SJCRH30 (cell line): ENCODE results near the gene ALDH3B1. TPM values are rescaled to one million over a fixed set of nuclear protein-coding genes. Genes with fewer than 3 reads are reported as not detected.
"Not testable (repeated sequence)": the region's sequence is repeated elsewhere in the genome, so short reads cannot be mapped to it uniquely, and the experiment has no call there.

Experiments used
- DNase-seq, 2 experiments: peaks; one replicate each; pipeline ENCODE4 v3.0.0-alpha.2; 2015 to 2020
- H3K27ac ChIP-seq: fragments of 250-450 bp; sonication (Bioruptor Pico); 2 replicates; pipeline ENCODE4 v1.5.1; 2020; ENCODE audit warnings: mild to moderate bottlenecking, moderate library complexity
- H3K27me3 ChIP-seq: fragments of 250-450 bp; sonication (Bioruptor Pico); 2 replicates; pipeline ENCODE4 v1.5.1; 2020; ENCODE audit warnings: mild to moderate bottlenecking, moderate library complexity
- H3K36me3 ChIP-seq: fragments of 250-450 bp; sonication (Bioruptor Pico); 2 replicates; pipeline ENCODE4 v1.5.1; 2020; ENCODE audit warnings: mild to moderate bottlenecking, moderate library complexity
- H3K4me1 ChIP-seq: fragments of 250-450 bp; sonication (Bioruptor Pico); 2 replicates; pipeline ENCODE4 v1.5.1; 2020; ENCODE audit warnings: mild to moderate bottlenecking, moderate library complexity
- H3K4me3 ChIP-seq: fragments of 250-450 bp; sonication (Bioruptor Pico); 2 replicates; pipeline ENCODE4 v1.5.1; 2020; ENCODE audit warnings: mild to moderate bottlenecking, moderate library complexity
- H3K9me3 ChIP-seq: fragments of 250-450 bp; sonication (Bioruptor Pico); replicated peaks from 2 replicates; pipeline ENCODE4 v1.5.1; 2020; ENCODE audit warnings: mild to moderate bottlenecking, moderate library complexity
- total RNA-seq: library from RNA; depleted of rRNA; stranded (reverse); fragments of >200 nt; shearing (Covaris generic); gene quantifications from 2 replicates; pipeline ENCODE4 v1.2.3, GENCODE V29; 2014

Gene ALDH3B1
- total RNA-seq, 1 experiment from 2014 or later = 0.51 TPM

- not testable (repeated sequence) for H3K9me3 ChIP-seq, H3K27ac ChIP-seq, H3K4me1 ChIP-seq, H3K36me3 ChIP-seq, H3K27me3 ChIP-seq, H3K4me3 ChIP-seq, DNase-seq
Measured at GRCh38 chr11:67994387-67994786, 15.7 kb upstream of the ALDH3B1 start.

- H3K27me3 ChIP-seq, H3K36me3 ChIP-seq, H3K9me3 ChIP-seq, H3K4me1 ChIP-seq, H3K27ac ChIP-seq, H3K4me3 ChIP-seq, DNase-seq: not testable (repeated sequence)
Measured at GRCh38 chr11:67995129-67995528, 15.0 kb upstream of the ALDH3B1 start.

GRCh38 chr11:67995579-67995978, 14.5 kb upstream of the ALDH3B1 start:
- not testable (repeated sequence) for H3K9me3 ChIP-seq, H3K4me3 ChIP-seq, H3K36me3 ChIP-seq, H3K27ac ChIP-seq, DNase-seq, H3K4me1 ChIP-seq, H3K27me3 ChIP-seq

- no peaks in the 10 kb centered on the region for H3K9me3 ChIP-seq
- H3K4me1 ChIP-seq = no peaks in the 10 kb centered on the region
- no peak overlapping the region for H3K27ac ChIP-seq
- no peak overlapping the region for H3K4me3 ChIP-seq
- no peaks in the 10 kb centered on the region for H3K36me3 ChIP-seq
- H3K27me3 ChIP-seq = no peaks in the 10 kb centered on the region
- no peak for DNase-seq
Measured at GRCh38 chr11:67996051-67996450, 14.1 kb upstream of the ALDH3B1 start.

- no peaks in the 10 kb centered on the region for H3K4me1 ChIP-seq
- no peak overlapping the region for H3K4me3 ChIP-seq
- H3K27ac ChIP-seq = no peak overlapping the region
- peak; percentile 52 to 57 for DNase-seq
- no peaks in the 10 kb centered on the region for H3K36me3 ChIP-seq
- no peaks in the 10 kb centered on the region for H3K9me3 ChIP-seq
- no peaks in the 10 kb centered on the region for H3K27me3 ChIP-seq
Measured at GRCh38 chr11:67996622-67997474, 13.3 kb upstream of the ALDH3B1 start.

GRCh38 chr11:67997475-67997921, 12.6 kb upstream of the ALDH3B1 start:
- no peak overlapping the region for H3K27ac ChIP-seq
- no peaks in the 10 kb centered on the region for H3K9me3 ChIP-seq
- H3K4me1 ChIP-seq = 0 out of 2 replicates have a peak, but pooled peaks cover 2% of the 10 kb centered on the region
- no peaks in the 10 kb centered on the region for H3K36me3 ChIP-seq
- no peak for DNase-seq
- no peak overlapping the region for H3K4me3 ChIP-seq
- H3K27me3 ChIP-seq = no peaks in the 10 kb centered on the region

- Histone ChIP-seq H3K4me1 (0 out of 2 replicates have a peak, but pooled peaks cover 2% of the 10 kb centered on the region), H3K9me3 (no peaks in the 10 kb centered on the region), H3K27me3 (no peaks in the 10 kb centered on the region), H3K27ac (no peak overlapping the region), H3K4me3 (no peak overlapping the region), H3K36me3 (no peaks in the 10 kb centered on the region)
- DNase-seq = no peak
Measured at GRCh38 chr11:67998150-67999045, 11.7 kb upstream of the ALDH3B1 start.

GRCh38 chr11:67999201-67999629, 10.9 kb upstream of the ALDH3B1 start:
- Histone ChIP-seq H3K27ac (no peak overlapping the region), H3K4me1 (0 out of 2 replicates have a peak, but pooled peaks cover 2% of the 10 kb centered on the region), H3K9me3 (no peaks in the 10 kb centered on the region), H3K36me3 (no peaks in the 10 kb centered on the region), H3K4me3 (no peak overlapping the region), H3K27me3 (no peaks in the 10 kb centered on the region)
- DNase-seq = no peak

- Histone ChIP-seq H3K4me1 (0 out of 2 replicates have a peak, but pooled peaks cover 2% of the 10 kb centered on the region), H3K4me3 (no peak overlapping the region), H3K9me3 (no peaks in the 10 kb centered on the region), H3K27me3 (no peaks in the 10 kb centered on the region), H3K27ac (no peak overlapping the region), H3K36me3 (no peaks in the 10 kb centered on the region)
- DNase-seq = no peak
Measured at GRCh38 chr11:67999704-68000103, 10.4 kb upstream of the ALDH3B1 start.

DNA sequence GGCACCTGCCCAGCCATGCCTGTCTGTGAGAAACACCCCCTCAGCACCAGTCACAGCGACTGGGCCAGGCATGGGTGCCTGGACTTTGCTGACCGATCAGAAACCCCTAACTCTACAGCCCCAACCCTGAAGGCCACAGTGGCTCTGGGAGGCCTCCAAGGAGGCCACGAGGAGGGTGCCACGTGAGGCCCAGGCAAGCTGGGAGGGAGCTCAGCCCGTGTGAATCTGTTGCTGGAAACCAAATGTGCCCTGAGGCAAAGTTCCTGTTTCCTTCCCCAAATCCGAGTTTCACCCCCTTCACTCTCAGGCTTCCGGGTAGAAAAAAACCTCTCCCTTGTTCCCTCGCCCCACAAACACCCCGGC, 7.6 kb upstream of the ALDH3B1 start:
- H3K9me3 ChIP-seq = no peaks in the 10 kb centered on the region
- DNase-seq = peak in 1 of 2 experiments; percentile 37
- no peak overlapping the region for H3K4me3 ChIP-seq
- 0 out of 2 replicates have a peak, but pooled peaks cover 2% of the 10 kb centered on the region for H3K4me1 ChIP-seq
- no peak overlapping the region for H3K27ac ChIP-seq
- no peaks in the 10 kb centered on the region for H3K36me3 ChIP-seq
- no peaks in the 10 kb centered on the region for H3K27me3 ChIP-seq

GRCh38 chr11:68002938-68003845, 6.9 kb upstream of the ALDH3B1 start:
- H3K27me3 ChIP-seq = no peaks in the 10 kb centered on the region

DNA sequence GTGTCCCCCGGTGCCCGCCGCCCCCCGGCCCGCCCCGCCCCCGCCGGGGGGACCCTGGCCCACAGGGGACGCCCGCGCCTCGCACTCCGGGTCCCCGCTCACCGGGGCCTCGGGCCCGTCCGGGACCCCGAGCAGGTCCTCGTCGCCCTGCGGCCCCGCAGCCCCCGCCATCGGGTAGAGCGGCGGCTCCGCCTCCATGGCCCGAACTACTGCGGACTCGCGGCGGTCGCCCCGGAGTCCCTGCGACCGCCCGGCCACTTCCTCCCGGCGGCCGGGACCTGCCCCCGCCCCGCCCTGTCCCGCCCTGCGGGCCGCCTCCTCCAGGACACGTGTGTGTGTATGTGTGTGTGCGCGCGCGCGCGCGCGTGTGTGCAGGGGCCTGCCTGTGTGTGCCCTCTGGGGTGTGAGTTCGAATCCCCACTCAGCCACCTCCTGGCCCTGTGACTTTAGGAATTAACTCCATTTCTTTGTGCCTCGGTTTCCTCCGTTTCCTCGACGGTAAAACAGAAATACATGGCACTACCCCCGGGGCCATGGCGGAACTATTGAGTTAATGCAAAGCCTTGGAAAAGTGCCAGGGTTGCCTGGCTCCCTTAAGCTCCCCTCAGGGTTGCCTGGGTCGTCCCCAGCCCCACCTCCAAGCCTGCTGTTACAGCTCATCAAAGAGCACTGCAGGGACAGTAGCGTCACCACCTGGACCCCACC, 6.1 kb upstream of the ALDH3B1 start, which contains the start of gene UNC93B1:
Gene UNC93B1 (minus strand): TSS at position 252 of the 705 bp plus-strand sequence. CDS start 54 bp downstream, at position 198.
- no peak within 1 kb of the TSS for H3K27ac ChIP-seq
- H3K27me3 ChIP-seq = no peaks in the 10 kb centered on the region
- H3K4me3 ChIP-seq = no peak within 1 kb of the TSS
- DNase-seq = peak in 1 of 2 experiments; percentile 53
- H3K4me1 ChIP-seq = peaks cover 7% of the 10 kb centered on the region; the same call in 1 of the 2 replicates
- H3K36me3 ChIP-seq = no peaks in the 10 kb centered on the region
- H3K9me3 ChIP-seq = no peaks in the 10 kb centered on the region

More at GRCh38 chr11:68002938-68003845, 6.9 kb upstream of the ALDH3B1 start:
- no peaks in the 10 kb centered on the region for H3K9me3 ChIP-seq
- H3K4me1 ChIP-seq = 0 out of 2 replicates have a peak, but pooled peaks cover 2% of the 10 kb centered on the region
- DNase-seq = no peak
- no peak overlapping the region for H3K27ac ChIP-seq
- H3K36me3 ChIP-seq = no peaks in the 10 kb centered on the region
- no peak overlapping the region for H3K4me3 ChIP-seq

DNA sequence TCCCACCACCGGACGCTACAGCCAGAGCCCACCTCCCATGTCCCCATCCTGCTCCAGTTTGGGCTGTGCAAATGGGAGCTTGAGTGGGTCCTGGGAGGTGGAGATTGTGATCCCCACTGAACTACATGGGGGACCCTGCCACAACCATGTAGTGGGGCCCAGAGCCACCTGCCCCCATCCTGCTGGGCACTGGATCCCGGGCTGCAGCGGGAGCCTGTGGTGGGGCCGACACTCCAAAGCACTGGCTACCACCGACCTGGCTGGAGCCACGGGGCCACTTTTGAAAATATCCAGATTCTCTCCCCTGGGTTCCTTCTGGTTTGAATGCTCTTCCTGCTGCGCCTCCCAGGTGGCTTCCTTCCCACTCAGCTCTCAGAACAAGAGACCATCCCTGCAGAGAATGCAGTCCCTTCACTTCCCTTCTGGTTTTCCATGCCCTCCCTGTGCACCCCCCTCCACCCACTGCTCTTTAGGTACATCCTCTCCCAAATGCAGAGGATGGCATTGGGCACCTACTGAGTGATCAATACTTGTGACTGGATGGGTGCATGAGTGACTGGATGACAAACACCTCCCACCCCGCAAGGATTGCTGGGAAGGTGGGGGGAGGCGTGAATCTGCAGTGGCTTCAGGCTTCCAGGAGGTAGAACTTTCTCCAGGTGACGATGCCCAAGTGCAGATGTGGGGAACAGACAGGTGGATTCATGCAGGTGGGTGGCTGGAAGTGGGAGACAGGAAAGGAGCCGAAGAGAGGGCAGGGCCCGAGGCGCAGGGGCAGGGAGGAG, 5.4 kb upstream of the ALDH3B1 start:
- no peak for DNase-seq
- Histone ChIP-seq H3K36me3 (no peaks in the 10 kb centered on the region), H3K4me1 (peaks cover 12% of the 10 kb centered on the region; the same call in 1 of the 2 replicates), H3K27ac (no peak overlapping the region), H3K4me3 (no peak overlapping the region), H3K27me3 (no peaks in the 10 kb centered on the region), H3K9me3 (no peaks in the 10 kb centered on the region)
